Panc1 (cell line): Measurements from ENCODE around the gene CLRN1.

Experiments
- POLR2AphosphoS5 ChIP-seq: IDR thresholded peaks from 2 replicates; pipeline ENCODE4 v1.6.1; 2012; ENCODE audit warnings: mild to moderate bottlenecking, low read depth, low read length, moderate library complexity
- SIN3A ChIP-seq: IDR thresholded peaks from 2 replicates; pipeline ENCODE4 v1.6.1; 2012; ENCODE audit warnings: low read depth, mild to moderate bottlenecking, low read length, moderate library complexity, borderline replicate concordance; ENCODE audit not compliant: insufficient read depth
- TCF7L2 ChIP-seq: IDR thresholded peaks from 2 replicates; pipeline ENCODE4 v1.6.1; 2011; ENCODE audit warnings: mild to moderate bottlenecking, low read depth, low read length, inconsistent platforms
- TF ChIP-seq, protein P1 (sequence below): fragments of 450-650 bp; IDR thresholded peaks from 2 replicates; pipeline ENCODE4 v1.5.1; 2017; ENCODE audit warnings: mild to moderate bottlenecking
- TF ChIP-seq, protein P2 (sequence below), 2 experiments: IDR thresholded peaks; 2 replicates each; pipeline ENCODE4 v1.6.1; 2011 to 2012; ENCODE audit warnings: low read depth in 2 of 2, control low read depth in 1 of 2, low read length in 1 of 2, mild to moderate bottlenecking in 1 of 2, moderate library complexity in 1 of 2; ENCODE audit not compliant: insufficient read depth in 1 of 2

DNA sequence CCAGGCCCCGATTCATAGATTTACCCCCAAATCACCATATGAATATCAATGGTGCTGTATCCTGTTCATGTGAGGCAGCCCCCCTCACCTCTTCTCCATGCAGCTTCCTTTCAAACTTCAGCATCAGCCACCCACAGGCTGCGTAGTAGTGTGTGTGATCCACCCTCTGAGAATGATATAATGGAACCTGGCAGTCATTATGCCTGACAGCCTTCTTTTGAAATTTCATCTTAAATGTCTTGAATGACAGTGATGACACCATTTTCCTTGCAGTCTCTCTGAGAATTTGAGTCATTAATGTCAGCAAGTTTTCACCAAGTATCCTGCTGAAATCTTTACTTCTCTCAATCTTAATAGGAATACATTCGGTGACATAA is 3.5 kb upstream of the CLRN1 start:
- TF ChIP-seq, protein P1, sequence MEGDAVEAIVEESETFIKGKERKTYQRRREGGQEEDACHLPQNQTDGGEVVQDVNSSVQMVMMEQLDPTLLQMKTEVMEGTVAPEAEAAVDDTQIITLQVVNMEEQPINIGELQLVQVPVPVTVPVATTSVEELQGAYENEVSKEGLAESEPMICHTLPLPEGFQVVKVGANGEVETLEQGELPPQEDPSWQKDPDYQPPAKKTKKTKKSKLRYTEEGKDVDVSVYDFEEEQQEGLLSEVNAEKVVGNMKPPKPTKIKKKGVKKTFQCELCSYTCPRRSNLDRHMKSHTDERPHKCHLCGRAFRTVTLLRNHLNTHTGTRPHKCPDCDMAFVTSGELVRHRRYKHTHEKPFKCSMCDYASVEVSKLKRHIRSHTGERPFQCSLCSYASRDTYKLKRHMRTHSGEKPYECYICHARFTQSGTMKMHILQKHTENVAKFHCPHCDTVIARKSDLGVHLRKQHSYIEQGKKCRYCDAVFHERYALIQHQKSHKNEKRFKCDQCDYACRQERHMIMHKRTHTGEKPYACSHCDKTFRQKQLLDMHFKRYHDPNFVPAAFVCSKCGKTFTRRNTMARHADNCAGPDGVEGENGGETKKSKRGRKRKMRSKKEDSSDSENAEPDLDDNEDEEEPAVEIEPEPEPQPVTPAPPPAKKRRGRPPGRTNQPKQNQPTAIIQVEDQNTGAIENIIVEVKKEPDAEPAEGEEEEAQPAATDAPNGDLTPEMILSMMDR, result no peak
- TF ChIP-seq POLR2AphosphoS5, result no peak
- no peak for TF ChIP-seq SIN3A
- TF ChIP-seq, protein P2, sequence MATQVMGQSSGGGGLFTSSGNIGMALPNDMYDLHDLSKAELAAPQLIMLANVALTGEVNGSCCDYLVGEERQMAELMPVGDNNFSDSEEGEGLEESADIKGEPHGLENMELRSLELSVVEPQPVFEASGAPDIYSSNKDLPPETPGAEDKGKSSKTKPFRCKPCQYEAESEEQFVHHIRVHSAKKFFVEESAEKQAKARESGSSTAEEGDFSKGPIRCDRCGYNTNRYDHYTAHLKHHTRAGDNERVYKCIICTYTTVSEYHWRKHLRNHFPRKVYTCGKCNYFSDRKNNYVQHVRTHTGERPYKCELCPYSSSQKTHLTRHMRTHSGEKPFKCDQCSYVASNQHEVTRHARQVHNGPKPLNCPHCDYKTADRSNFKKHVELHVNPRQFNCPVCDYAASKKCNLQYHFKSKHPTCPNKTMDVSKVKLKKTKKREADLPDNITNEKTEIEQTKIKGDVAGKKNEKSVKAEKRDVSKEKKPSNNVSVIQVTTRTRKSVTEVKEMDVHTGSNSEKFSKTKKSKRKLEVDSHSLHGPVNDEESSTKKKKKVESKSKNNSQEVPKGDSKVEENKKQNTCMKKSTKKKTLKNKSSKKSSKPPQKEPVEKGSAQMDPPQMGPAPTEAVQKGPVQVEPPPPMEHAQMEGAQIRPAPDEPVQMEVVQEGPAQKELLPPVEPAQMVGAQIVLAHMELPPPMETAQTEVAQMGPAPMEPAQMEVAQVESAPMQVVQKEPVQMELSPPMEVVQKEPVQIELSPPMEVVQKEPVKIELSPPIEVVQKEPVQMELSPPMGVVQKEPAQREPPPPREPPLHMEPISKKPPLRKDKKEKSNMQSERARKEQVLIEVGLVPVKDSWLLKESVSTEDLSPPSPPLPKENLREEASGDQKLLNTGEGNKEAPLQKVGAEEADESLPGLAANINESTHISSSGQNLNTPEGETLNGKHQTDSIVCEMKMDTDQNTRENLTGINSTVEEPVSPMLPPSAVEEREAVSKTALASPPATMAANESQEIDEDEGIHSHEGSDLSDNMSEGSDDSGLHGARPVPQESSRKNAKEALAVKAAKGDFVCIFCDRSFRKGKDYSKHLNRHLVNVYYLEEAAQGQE (IDR thresholded peaks at IDR 0.05; ENCODE audit: insufficient read depth in 1 of 2, low read depth in 2 of 2, low read length in 1 of 2), result no peak
- no peak for TF ChIP-seq TCF7L2
